Endodermal cell (in vitro differentiated cells): Measurements from ENCODE around the gene RANGRF. TPM values are rescaled to one million over a fixed set of nuclear protein-coding genes. Genes with fewer than 3 reads are reported as not detected.

Experiments used
- DNase-seq: peaks from one replicate; pipeline ENCODE4 v3.0.0-alpha.2; 2017
- H3K27ac ChIP-seq: 2 replicates; pipeline ENCODE4 v1.5.1; 2013; ENCODE audit warnings: mild to moderate bottlenecking, low read depth, low read length, moderate library complexity
- H3K27me3 ChIP-seq: 2 replicates; pipeline ENCODE4 v1.6.1; 2013; ENCODE audit warnings: mild to moderate bottlenecking, low read length, moderate library complexity; ENCODE audit not compliant: insufficient read depth, control insufficient read depth, poor library complexity, severe bottlenecking
- H3K36me3 ChIP-seq: 2 replicates; pipeline ENCODE4 v1.7.0; 2013; ENCODE audit warnings: mild to moderate bottlenecking, low read length, moderate library complexity; ENCODE audit not compliant: control insufficient read depth, insufficient read depth
- H3K4me1 ChIP-seq: one replicate; pipeline ENCODE4 v1.7.0; 2013; ENCODE audit warnings: low read length; ENCODE audit not compliant: control insufficient read depth, insufficient read depth
- H3K4me3 ChIP-seq: 2 replicates; pipeline ENCODE4 v1.5.1; 2013; ENCODE audit warnings: mild to moderate bottlenecking, low read length, moderate library complexity
- H3K9ac ChIP-seq: 2 replicates; pipeline ENCODE4 v1.6.1; 2013; ENCODE audit warnings: mild to moderate bottlenecking, low read length, moderate library complexity; ENCODE audit not compliant: poor library complexity, severe bottlenecking; ENCODE audit errors: extremely low read depth
- H3K9me3 ChIP-seq: 2 replicates; pipeline ENCODE4 v1.6.1; 2013; ENCODE audit warnings: mild to moderate bottlenecking, low read length, moderate library complexity; ENCODE audit not compliant: control insufficient read depth
- H3K27ac Mint-ChIP-seq: 2 replicates; pipeline ENCODE4 v1.8.0; 2020; ENCODE audit warnings: mixed read lengths
- H3K27me3 Mint-ChIP-seq: 2 replicates; pipeline ENCODE4 v1.8.0; 2021; ENCODE audit warnings: mild to moderate bottlenecking, mixed read lengths; ENCODE audit not compliant: insufficient read depth
- H3K36me3 Mint-ChIP-seq: 2 replicates; pipeline ENCODE4 v1.8.0; 2020; ENCODE audit warnings: low read depth, mixed read lengths
- H3K4me1 Mint-ChIP-seq: 2 replicates; pipeline ENCODE4 v1.8.0; 2020; ENCODE audit warnings: mixed read lengths
- H3K4me3 Mint-ChIP-seq: 2 replicates; pipeline ENCODE4 v1.8.0; 2020; ENCODE audit warnings: mild to moderate bottlenecking, moderate library complexity, mixed read lengths
- H3K9me3 Mint-ChIP-seq: 2 replicates; pipeline ENCODE4 v1.8.0; 2020; ENCODE audit warnings: mild to moderate bottlenecking, mixed read lengths
- WGBS, 2 experiments: methylation state at CpG; one replicate each; pipeline versions ENCODE4 v1.1.5 to v1.1.7; 2013; ENCODE audit warnings: missing lambda C conversion rate in 2 of 2, mixed read lengths in 1 of 2; ENCODE audit not compliant: insufficient coverage in 1 of 2, insufficient read length in 1 of 2; 5-methylcytosine and 5-hydroxymethylcytosine counted together
- total RNA-seq, 2 donors: library from RNA; stranded (reverse); fragmentation: NEBNext Ultra II Directional in 1 of 2; extraction: Animal tissue kit (Norgen Biotek cat#: 25700) in 1 of 2; gene quantifications; 2 replicates in 1 of 2; 3 replicates in 1 of 2; pipeline ENCODE4 v1.2.1, GENCODE V29; 2021
- TF ChIP-seq, protein P1 (sequence below): fragments of 200-600 bp; sonication (generic); conservative IDR thresholded peaks from 2 replicates; pipeline ENCODE4 v1.5.0; 2021; ENCODE audit warnings: antibody characterized with exemption, mild to moderate bottlenecking

RANGRF gene
- total RNA-seq, 2 donors from 2014 or later: 34.0 to 36.3 TPM

DNA sequence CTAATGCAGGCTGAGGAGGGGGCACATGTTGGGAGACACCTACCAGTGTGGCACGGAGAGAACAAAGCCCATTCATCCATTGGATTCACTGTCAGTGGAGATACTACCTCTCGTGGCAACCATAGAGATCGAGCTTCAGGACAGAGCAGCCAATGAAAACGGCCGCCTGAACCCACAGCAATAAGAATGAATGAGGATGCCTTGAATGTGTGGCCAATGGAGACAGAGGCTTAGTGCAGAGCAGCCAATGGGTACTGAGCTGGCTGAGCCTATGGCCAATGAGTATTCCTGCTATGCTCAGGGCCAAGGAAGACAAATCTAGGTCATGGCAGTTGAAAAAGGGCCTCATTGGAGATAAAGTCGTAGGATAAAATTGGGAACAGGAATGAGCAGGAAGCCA lies 32.5 kb downstream of the RANGRF start:
- H3K4me1 Mint-ChIP-seq: peaks cover 7% of the 10 kb centered on the region
- no peak overlapping the region for H3K27ac Mint-ChIP-seq
- TF ChIP-seq, protein P1, sequence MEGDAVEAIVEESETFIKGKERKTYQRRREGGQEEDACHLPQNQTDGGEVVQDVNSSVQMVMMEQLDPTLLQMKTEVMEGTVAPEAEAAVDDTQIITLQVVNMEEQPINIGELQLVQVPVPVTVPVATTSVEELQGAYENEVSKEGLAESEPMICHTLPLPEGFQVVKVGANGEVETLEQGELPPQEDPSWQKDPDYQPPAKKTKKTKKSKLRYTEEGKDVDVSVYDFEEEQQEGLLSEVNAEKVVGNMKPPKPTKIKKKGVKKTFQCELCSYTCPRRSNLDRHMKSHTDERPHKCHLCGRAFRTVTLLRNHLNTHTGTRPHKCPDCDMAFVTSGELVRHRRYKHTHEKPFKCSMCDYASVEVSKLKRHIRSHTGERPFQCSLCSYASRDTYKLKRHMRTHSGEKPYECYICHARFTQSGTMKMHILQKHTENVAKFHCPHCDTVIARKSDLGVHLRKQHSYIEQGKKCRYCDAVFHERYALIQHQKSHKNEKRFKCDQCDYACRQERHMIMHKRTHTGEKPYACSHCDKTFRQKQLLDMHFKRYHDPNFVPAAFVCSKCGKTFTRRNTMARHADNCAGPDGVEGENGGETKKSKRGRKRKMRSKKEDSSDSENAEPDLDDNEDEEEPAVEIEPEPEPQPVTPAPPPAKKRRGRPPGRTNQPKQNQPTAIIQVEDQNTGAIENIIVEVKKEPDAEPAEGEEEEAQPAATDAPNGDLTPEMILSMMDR: no peak
- H3K27me3 Mint-ChIP-seq: peaks cover 21% of the 10 kb centered on the region
- Histone ChIP-seq H3K27ac (no peak overlapping the region), H3K36me3 (no peaks in the 10 kb centered on the region), H3K27me3 (peaks cover 11% of the 10 kb centered on the region), H3K4me1 (no peaks in the 10 kb centered on the region), H3K4me3 (no peak overlapping the region), H3K9me3 (no peaks in the 10 kb centered on the region), H3K9ac (no peak overlapping the region)
- H3K36me3 Mint-ChIP-seq: peaks cover 17% of the 10 kb centered on the region
- 83 to 87% methylated on average over 6 of the region's 6 CpGs for whole genome bisulfite sequencing, 2 experiments
- peak; percentile 71 for DNase-seq
- H3K9me3 Mint-ChIP-seq: no peaks in the 10 kb centered on the region
- no peak overlapping the region for H3K4me3 Mint-ChIP-seq

GRCh38 chr17:8322061-8322460 lies 33.6 kb downstream of the RANGRF start:
- Mint-ChIP-seq H3K36me3 (peaks cover 17% of the 10 kb centered on the region), H3K4me1 (peaks cover 12% of the 10 kb centered on the region), H3K9me3 (no peaks in the 10 kb centered on the region), H3K27ac (no peak overlapping the region), H3K4me3 (no peak overlapping the region), H3K27me3 (peaks cover 13% of the 10 kb centered on the region)
- 90 to 92% methylated on average over 7 to 8 of the region's 8 CpGs for WGBS, 2 experiments
- Histone ChIP-seq H3K4me3 (no peak overlapping the region), H3K27ac (no peak overlapping the region), H3K9me3 (no peaks in the 10 kb centered on the region), H3K36me3 (no peaks in the 10 kb centered on the region), H3K9ac (no peak overlapping the region), H3K27me3 (peaks cover 4% of the 10 kb centered on the region), H3K4me1 (no peaks in the 10 kb centered on the region)
- DNase-seq: no peak
- TF ChIP-seq, protein P1: no peak

GRCh38 chr17:8324132-8324531 lies 35.7 kb downstream of the RANGRF start:
- Mint-ChIP-seq H3K9me3 (no peaks in the 10 kb centered on the region), H3K4me3 (no peak overlapping the region), H3K27ac (no peak overlapping the region), H3K36me3 (peaks cover 15% of the 10 kb centered on the region), H3K4me1 (peaks cover 12% of the 10 kb centered on the region), H3K27me3 (peaks cover 23% of the 10 kb centered on the region)
- Histone ChIP-seq H3K9ac (no peak overlapping the region), H3K36me3 (no peaks in the 10 kb centered on the region), H3K4me1 (no peaks in the 10 kb centered on the region), H3K4me3 (no peak overlapping the region), H3K27me3 (peaks cover 11% of the 10 kb centered on the region), H3K27ac (no peak overlapping the region), H3K9me3 (no peaks in the 10 kb centered on the region)
- no peak for DNase-seq
- 97% methylated on average over 5 of the region's 5 CpGs; no CpG with 5 or more reads in 1 of the 2 experiments for WGBS, 2 experiments
- TF ChIP-seq, protein P1: peak; percentile 42
